WTC11 (cell line): Measurements from ENCODE around the gene MYOZ3. TPM values are rescaled to one million over a fixed set of nuclear protein-coding genes. Genes with fewer than 3 reads are reported as not detected.

Experiments
- ATAC-seq: fragments of 200-7000 bp; cut with Tn5 transposase; 2 replicates; pipeline ENCODE4 v1.10.0; 2021; ENCODE audit warnings: mild to moderate bottlenecking, moderate library complexity
- CTCF ChIA-PET: fragments of 300-600 bp; sonication (Branson Sonifier 250); formaldehyde crosslinking; loops from one replicate; lab custom pipeline; 2021; ENCODE audit warnings: antibody characterized with exemption; lab: Charles Lee
- POLR2A ChIA-PET: fragments of 350-600 bp; sonication (Branson Sonifier 250); formaldehyde crosslinking; loops from one replicate; lab custom pipeline; 2021; ENCODE audit warnings: antibody characterized with exemption; lab: Charles Lee
- DNase-seq: peaks from one replicate; pipeline ENCODE4 v3.0.0; 2021; ENCODE audit warnings: low spot score
- H3K27ac Mint-ChIP-seq: 2 replicates; pipeline ENCODE4 v1.8.0; 2021; ENCODE audit warnings: mixed read lengths
- H3K27me3 Mint-ChIP-seq: 2 replicates; pipeline ENCODE4 v1.8.0; 2021; ENCODE audit warnings: low read depth, mild to moderate bottlenecking, moderate library complexity, mixed read lengths
- H3K36me3 Mint-ChIP-seq: 2 replicates; pipeline ENCODE4 v1.8.0; 2021; ENCODE audit warnings: mixed read lengths
- H3K4me1 Mint-ChIP-seq: 2 replicates; pipeline ENCODE4 v1.8.0; 2022; ENCODE audit warnings: mixed read lengths
- H3K4me3 Mint-ChIP-seq: 2 replicates; pipeline ENCODE4 v1.8.0; 2021; ENCODE audit warnings: mild to moderate bottlenecking, moderate library complexity, mixed read lengths
- H3K9me3 Mint-ChIP-seq: 2 replicates; pipeline ENCODE4 v1.8.0; 2021; ENCODE audit warnings: mixed read lengths
- AFF4 ChIP-seq: sonication (generic); formaldehyde crosslinking; IDR thresholded peaks from 2 replicates; pipeline ENCODE4 v1.8.1; 2023; ENCODE audit warnings: mild to moderate bottlenecking, missing genetic modification reagents, borderline replicate concordance
- CDX4 ChIP-seq: fragments of 250-450 bp; sonication (Bioruptor Pico); IDR thresholded peaks from 2 replicates; pipeline ENCODE4 v1.9.0; 2021; ENCODE audit warnings: moderate library complexity, mild to moderate bottlenecking, inconsistent platforms, borderline replicate concordance
- E2F5 ChIP-seq: sonication (generic); formaldehyde crosslinking; IDR thresholded peaks from 2 replicates; pipeline ENCODE4 v1.8.1; 2022; ENCODE audit warnings: mild to moderate bottlenecking, moderate library complexity, missing genetic modification reagents
- EMX1 ChIP-seq: fragments of 250-450 bp; sonication (Bioruptor Pico); IDR thresholded peaks from 2 replicates; pipeline ENCODE4 v1.8.0; 2021; ENCODE audit warnings: mild to moderate bottlenecking
- FOXK1 ChIP-seq: sonication (generic); formaldehyde crosslinking; IDR thresholded peaks from 2 replicates; pipeline ENCODE4 v1.8.0; 2022; ENCODE audit warnings: mild to moderate bottlenecking, moderate library complexity, missing genetic modification reagents
- HMGXB4 ChIP-seq: sonication (generic); formaldehyde crosslinking; IDR thresholded peaks from 2 replicates; pipeline ENCODE4 v1.8.1; 2023; ENCODE audit warnings: mild to moderate bottlenecking, moderate library complexity, missing genetic modification reagents
- JUN ChIP-seq: sonication (generic); formaldehyde crosslinking; IDR thresholded peaks from 2 replicates; pipeline ENCODE4 v1.8.0; 2023; ENCODE audit warnings: mild to moderate bottlenecking, missing genetic modification reagents
- KAT7 ChIP-seq: sonication (generic); formaldehyde crosslinking; IDR thresholded peaks from 2 replicates; pipeline ENCODE4 v1.8.1; 2023; ENCODE audit warnings: missing genetic modification reagents, mild to moderate bottlenecking, borderline replicate concordance
- NFE2L1 ChIP-seq: sonication (generic); formaldehyde crosslinking; IDR thresholded peaks from 2 replicates; pipeline ENCODE4 v1.8.1; 2023; ENCODE audit warnings: missing genetic modification reagents
- RELA ChIP-seq: sonication (generic); formaldehyde crosslinking; IDR thresholded peaks from 2 replicates; pipeline ENCODE4 v1.8.1; 2022; ENCODE audit warnings: missing genetic modification reagents, mild to moderate bottlenecking, borderline replicate concordance
- RORB ChIP-seq: fragments of 250-450 bp; sonication (Bioruptor Pico); IDR thresholded peaks from 2 replicates; pipeline ENCODE4 v1.9.0; 2021; ENCODE audit warnings: mild to moderate bottlenecking
- SMAD3 ChIP-seq: sonication (generic); formaldehyde crosslinking; IDR thresholded peaks from 2 replicates; pipeline ENCODE4 v1.8.0; 2022; ENCODE audit warnings: missing genetic modification reagents, mild to moderate bottlenecking, borderline replicate concordance
- ZBTB43 ChIP-seq: sonication (generic); formaldehyde crosslinking; IDR thresholded peaks from 2 replicates; pipeline ENCODE4 v1.8.1; 2023; ENCODE audit warnings: mild to moderate bottlenecking, missing genetic modification reagents
- ZNF121 ChIP-seq: sonication (generic); formaldehyde crosslinking; IDR thresholded peaks from 2 replicates; pipeline ENCODE4 v1.8.0; 2023; ENCODE audit warnings: missing genetic modification reagents
- ZNF219 ChIP-seq: sonication (generic); formaldehyde crosslinking; IDR thresholded peaks from 2 replicates; pipeline ENCODE4 v1.8.0; 2023; ENCODE audit warnings: missing genetic modification reagents, mild to moderate bottlenecking, borderline replicate concordance
- ZNF281 ChIP-seq: sonication (generic); formaldehyde crosslinking; IDR thresholded peaks from 2 replicates; pipeline ENCODE4 v1.8.0; 2023; ENCODE audit warnings: mild to moderate bottlenecking, missing genetic modification reagents
- ZNF423 ChIP-seq: fragments of 250-450 bp; sonication (Bioruptor Pico); IDR thresholded peaks from 2 replicates; pipeline ENCODE4 v2.1.2; 2022; ENCODE audit warnings: mild to moderate bottlenecking, moderate library complexity
- ZNF671 ChIP-seq: fragments of 250-450 bp; sonication (Bioruptor Pico); IDR thresholded peaks from 2 replicates; pipeline ENCODE4 v1.8.0; 2021; ENCODE audit warnings: mild to moderate bottlenecking
- total RNA-seq: library from RNA; stranded (reverse); gene quantifications from 3 replicates; pipeline ENCODE4 v1.2.3, GENCODE V29; 2021

MYOZ3 gene
- total RNA-seq, 1 experiment from 2014 or later: 13.7 TPM

GRCh38 chr5:150671509-150672236 is 10.6 kb downstream of the MYOZ3 start (continued):
- no peak for TF ChIP-seq AFF4 (CRISPR knock-in tag)
- TF ChIP-seq ZNF121 (CRISPR knock-in tag): no peak
- no peak for TF ChIP-seq EMX1
- no peak; the same call in 1 of the 2 replicates for TF ChIP-seq HMGXB4
- no peak for TF ChIP-seq RORB (CRISPR knock-in tag)
- TF ChIP-seq NFE2L1 (CRISPR knock-in tag): no peak
- TF ChIP-seq ZBTB43 (CRISPR knock-in tag): no peak
- peak; percentile 81 for TF ChIP-seq ZNF423 (CRISPR knock-in tag)
- TF ChIP-seq ZNF219 (CRISPR knock-in tag): 0 out of 2 replicates have a peak, but pooled peaks have one; percentile 57
- TF ChIP-seq E2F5 (CRISPR knock-in tag): peak; percentile 46; the same call in 1 of the 2 replicates
- TF ChIP-seq CDX4 (CRISPR knock-in tag): no peak
- peak; percentile 22; the same call in 1 of the 2 replicates for TF ChIP-seq RELA (CRISPR knock-in tag)
- peak; percentile 58; the same call in 1 of the 2 replicates for TF ChIP-seq KAT7 (CRISPR knock-in tag)
- TF ChIP-seq, all 79 proteins: peak for 19

GRCh38 chr5:150672237-150672883 is 11.3 kb downstream of the MYOZ3 start:
- DNase-seq: peak; percentile 85
- peaks cover 31% of the 10 kb centered on the region for H3K4me1 Mint-ChIP-seq
- ChIA-PET POLR2A (interaction anchor here (0.5 to 4.3 kb wide), 7 partner anchors 8 to 143 kb away, joined by 3 to 26 read pairs (median 3); partner anchors contain the start of genes MYOZ3 and RBM22), CTCF (interaction anchor here (0.7 to 4.2 kb wide), 13 partner anchors 9 to 262 kb away, joined by 3 to 31 read pairs (median 4); partner anchors contain the start of genes DCTN4, MYOZ3, RBM22 and SMIM3)
- peaks cover 3% of the 10 kb centered on the region; the same call in 1 of the 2 replicates for H3K9me3 Mint-ChIP-seq
- H3K27ac Mint-ChIP-seq: peak overlapping the region; percentile 96
- H3K27me3 Mint-ChIP-seq: no peaks in the 10 kb centered on the region
- peaks cover 6% of the 10 kb centered on the region for H3K36me3 Mint-ChIP-seq
- peak overlapping the region; percentile 84 for H3K4me3 Mint-ChIP-seq
- ATAC-seq: peak; percentile 73
- 0 out of 2 replicates have a peak, but pooled peaks have one; percentile 54 for TF ChIP-seq EMX1
- TF ChIP-seq ZNF671 (CRISPR knock-in tag): no peak
- no peak for TF ChIP-seq JUN (CRISPR knock-in tag)
- TF ChIP-seq SMAD3 (CRISPR knock-in tag): peak; percentile 23; the same call in 1 of the 2 replicates
- TF ChIP-seq FOXK1: no peak; the same call in 1 of the 2 replicates
- TF ChIP-seq AFF4 (CRISPR knock-in tag): peak; percentile 55; the same call in 1 of the 2 replicates
- peak; percentile 20; the same call in 1 of the 2 replicates for TF ChIP-seq ZNF281 (CRISPR knock-in tag)
